Natural killer cell (primary cell): ENCODE data around the gene PRTN3. TPM values are rescaled to one million over a fixed set of nuclear protein-coding genes. Genes with fewer than 3 reads are reported as not detected.
"Not testable (repeated sequence)": the region's sequence is repeated elsewhere in the genome, so short reads cannot be mapped to it uniquely, and the experiment has no call there.

Experiments
- ATAC-seq, 3 donors: fragments of 150-1000 bp in 2 of 3; fragments of 200-7000 bp in 1 of 3; cut with Tn5 transposase; 1 replicate in 1 of 3; 2 replicates in 2 of 3; pipeline ENCODE4 v1.10.0; 2021; ENCODE audit warnings: mild to moderate bottlenecking in 2 of 3, moderate library complexity in 2 of 3
- DNase-seq, 2 donors: peaks; one replicate each; pipeline versions ENCODE4 v3.0.0 to v3.0.0-alpha.2; 2013 to 2021; ENCODE audit warnings: mixed read lengths in 1 of 2
- H3K27ac ChIP-seq: one replicate; pipeline ENCODE4 v1.5.1; 2013; ENCODE audit warnings: mild to moderate bottlenecking, low read length
- H3K27me3 ChIP-seq: one replicate; pipeline ENCODE4 v1.6.1; 2013; ENCODE audit warnings: low read length; ENCODE audit not compliant: control insufficient read depth, insufficient read depth
- H3K36me3 ChIP-seq: one replicate; pipeline ENCODE4 v1.6.1; 2013; ENCODE audit warnings: low read length; ENCODE audit not compliant: control insufficient read depth, insufficient read depth
- H3K4me1 ChIP-seq: one replicate; pipeline ENCODE4 v1.6.1; 2013; ENCODE audit warnings: low read length; ENCODE audit not compliant: control insufficient read depth, insufficient read depth
- H3K4me3 ChIP-seq: one replicate; pipeline ENCODE4 v1.5.1; 2013; ENCODE audit warnings: low read length
- H3K9me3 ChIP-seq: one replicate; pipeline ENCODE4 v1.6.1; 2013; ENCODE audit warnings: low read length; ENCODE audit not compliant: control insufficient read depth, insufficient read depth
- H3K27ac Mint-ChIP-seq, 2 donors: one replicate each; pipeline ENCODE4 v1.8.0; 2022; ENCODE audit warnings: mild to moderate bottlenecking in 2 of 2, mixed read lengths in 2 of 2, moderate library complexity in 1 of 2
- H3K27me3 Mint-ChIP-seq, 2 donors: one replicate each; pipeline ENCODE4 v1.8.0; 2022; ENCODE audit warnings: low read depth in 2 of 2, mixed read lengths in 2 of 2
- H3K36me3 Mint-ChIP-seq: one replicate; pipeline ENCODE4 v1.8.0; 2022; ENCODE audit warnings: mixed read lengths
- H3K4me1 Mint-ChIP-seq, 2 donors: one replicate each; pipeline ENCODE4 v1.8.0; 2022; ENCODE audit warnings: mixed read lengths in 2 of 2
- H3K4me3 Mint-ChIP-seq: one replicate; pipeline ENCODE4 v1.8.0; 2022; ENCODE audit warnings: mild to moderate bottlenecking, moderate library complexity, mixed read lengths
- H3K9me3 Mint-ChIP-seq, 2 donors: one replicate each; pipeline ENCODE4 v1.8.0; 2022; ENCODE audit warnings: mixed read lengths in 2 of 2
- WGBS: methylation state at CpG from one replicate; pipeline ENCODE4 v1.1.7; 2013; ENCODE audit warnings: missing lambda C conversion rate; ENCODE audit not compliant: insufficient coverage; 5-methylcytosine and 5-hydroxymethylcytosine counted together
- intact Hi-C: fragments of 100-400 bp; cut with micrococcal nuclease; formaldehyde crosslinking; loops from one replicate; pipeline ENCODE4 v1.14.2; 2022
- total RNA-seq, 4 donors: library from RNA; stranded (reverse); fragments of 120-200 nt in 1 of 4; gene quantifications; one replicate each; pipeline versions ENCODE4 v1.2.3 to v1.2.4, GENCODE V29; 2013 to 2022
- TF ChIP-seq, protein P1 (sequence below): fragments of 200-600 bp; IDR thresholded peaks from one replicate; pipeline ENCODE4 v1.8.0; 2022; ENCODE audit warnings: antibody characterized with exemption

Gene PRTN3
- total RNA-seq, 3 donors from 2014 or later (not counting 1 experiment from before 2014, with no cell fraction given), result 0.36 to 0.73 TPM; not detected in 1

- H3K4me3 Mint-ChIP-seq, result no peak overlapping the region
- peaks cover 17% of the 10 kb centered on the region for H3K27me3 ChIP-seq
- 49% methylated on average over 12 of the region's 12 CpGs for WGBS
- no peaks in the 10 kb centered on the region for H3K4me1 Mint-ChIP-seq
- intact Hi-C loops, result no loop called here
- H3K36me3 Mint-ChIP-seq, result no peaks in the 10 kb centered on the region
- H3K36me3 ChIP-seq, result no peaks in the 10 kb centered on the region
- no peak overlapping the region for H3K4me3 ChIP-seq
- no peak overlapping the region for H3K27ac ChIP-seq
- H3K27ac Mint-ChIP-seq, result no peak overlapping the region
- DNase-seq, result no peak
- peaks cover 6 to 19% of the 10 kb centered on the region in 2 donors for H3K27me3 Mint-ChIP-seq
- TF ChIP-seq, protein P1, sequence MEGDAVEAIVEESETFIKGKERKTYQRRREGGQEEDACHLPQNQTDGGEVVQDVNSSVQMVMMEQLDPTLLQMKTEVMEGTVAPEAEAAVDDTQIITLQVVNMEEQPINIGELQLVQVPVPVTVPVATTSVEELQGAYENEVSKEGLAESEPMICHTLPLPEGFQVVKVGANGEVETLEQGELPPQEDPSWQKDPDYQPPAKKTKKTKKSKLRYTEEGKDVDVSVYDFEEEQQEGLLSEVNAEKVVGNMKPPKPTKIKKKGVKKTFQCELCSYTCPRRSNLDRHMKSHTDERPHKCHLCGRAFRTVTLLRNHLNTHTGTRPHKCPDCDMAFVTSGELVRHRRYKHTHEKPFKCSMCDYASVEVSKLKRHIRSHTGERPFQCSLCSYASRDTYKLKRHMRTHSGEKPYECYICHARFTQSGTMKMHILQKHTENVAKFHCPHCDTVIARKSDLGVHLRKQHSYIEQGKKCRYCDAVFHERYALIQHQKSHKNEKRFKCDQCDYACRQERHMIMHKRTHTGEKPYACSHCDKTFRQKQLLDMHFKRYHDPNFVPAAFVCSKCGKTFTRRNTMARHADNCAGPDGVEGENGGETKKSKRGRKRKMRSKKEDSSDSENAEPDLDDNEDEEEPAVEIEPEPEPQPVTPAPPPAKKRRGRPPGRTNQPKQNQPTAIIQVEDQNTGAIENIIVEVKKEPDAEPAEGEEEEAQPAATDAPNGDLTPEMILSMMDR, result no peak
- H3K9me3 ChIP-seq, result no peaks in the 10 kb centered on the region
- H3K4me1 ChIP-seq, result peaks cover 5% of the 10 kb centered on the region
- no peaks in the 10 kb centered on the region for H3K9me3 Mint-ChIP-seq
- no peak for ATAC-seq
Measured at GRCh38 chr19:848386-848921, 7.7 kb downstream of the PRTN3 start.

DNA sequence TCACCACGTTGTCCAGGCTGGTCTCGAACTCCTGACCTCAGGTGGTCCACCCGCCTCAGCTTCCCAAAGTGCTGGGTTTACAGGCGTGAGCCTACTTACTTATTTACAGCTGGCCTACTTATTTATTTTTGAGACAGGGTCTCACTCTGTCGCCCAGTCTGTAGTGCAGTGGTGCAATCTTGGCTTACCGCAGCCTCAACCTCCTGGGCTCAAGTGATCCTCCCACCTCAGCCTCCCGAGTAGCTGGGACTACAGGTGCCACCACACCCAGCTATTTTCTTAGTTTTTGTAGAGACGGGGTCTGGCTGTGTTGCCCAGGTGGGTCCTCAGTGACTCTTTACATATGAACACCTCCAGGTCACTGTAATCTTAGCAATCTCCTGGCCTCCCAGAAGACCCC lies 8.4 kb downstream of the PRTN3 start:
- ATAC-seq, H3K9me3 Mint-ChIP-seq, H3K9me3 ChIP-seq, H3K27ac ChIP-seq, H3K36me3 Mint-ChIP-seq, DNase-seq, intact Hi-C loops, H3K36me3 ChIP-seq, H3K27ac Mint-ChIP-seq, H3K4me3 ChIP-seq, H3K4me3 Mint-ChIP-seq, H3K4me1 Mint-ChIP-seq, H3K4me1 ChIP-seq: not testable (repeated sequence)
- 84% methylated on average over 8 of the region's 8 CpGs for WGBS
- peaks cover 14% of the 10 kb centered on the region for H3K27me3 ChIP-seq
- peaks cover 6 to 19% of the 10 kb centered on the region in 2 donors for H3K27me3 Mint-ChIP-seq

DNA sequence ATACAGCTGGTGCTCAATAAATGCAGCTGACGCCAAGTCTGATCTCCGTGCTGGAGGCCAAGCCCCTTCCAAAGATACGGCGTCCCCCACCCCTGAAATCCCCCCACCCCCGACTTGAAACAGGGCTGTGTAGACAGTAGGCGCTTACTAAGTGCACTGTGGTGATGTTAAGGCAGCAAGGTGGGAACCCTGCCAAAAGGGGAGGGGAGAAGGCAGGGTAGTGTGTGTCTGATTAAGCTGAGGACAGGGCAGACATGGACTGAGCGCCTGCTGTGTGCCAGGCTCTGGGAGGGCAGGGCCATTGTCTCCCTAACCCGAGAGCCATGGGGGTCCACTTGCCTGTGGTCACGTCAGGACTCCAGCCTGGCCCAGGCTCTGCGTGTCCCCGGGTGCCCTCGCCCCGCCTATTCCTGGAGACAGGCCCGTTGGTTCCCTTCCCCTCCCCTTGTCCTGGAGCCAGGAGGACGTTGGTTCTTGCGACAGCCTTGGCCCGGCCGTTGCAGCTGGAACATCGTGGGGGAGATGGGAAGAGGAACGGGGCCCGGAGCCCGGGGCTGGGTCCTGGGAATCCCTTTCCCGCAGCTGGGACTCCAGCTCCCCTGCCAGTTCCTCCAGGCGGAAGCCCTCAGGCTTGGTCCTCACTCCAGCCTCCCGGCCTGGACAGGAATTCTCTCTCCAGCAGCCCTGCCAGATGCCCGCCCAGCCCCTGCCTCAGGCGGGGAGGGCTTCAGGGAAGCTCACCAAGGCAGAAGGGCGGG lies 9.6 kb downstream of the PRTN3 start:
- intact Hi-C loops, result no loop called here
- H3K27ac Mint-ChIP-seq, result no peak overlapping the region
- H3K4me1 Mint-ChIP-seq, result no peaks in the 10 kb centered on the region
- 30% methylated on average over 27 of the region's 28 CpGs for WGBS
- no peak overlapping the region for H3K4me3 ChIP-seq
- no peaks in the 10 kb centered on the region for H3K9me3 Mint-ChIP-seq
- no peak overlapping the region for H3K27ac ChIP-seq
- ATAC-seq (no peak), DNase-seq (no peak)
- TF ChIP-seq, protein P1, result no peak
- no peaks in the 10 kb centered on the region for H3K36me3 Mint-ChIP-seq
- H3K4me1 ChIP-seq, result no peaks in the 10 kb centered on the region
- no peak overlapping the region for H3K4me3 Mint-ChIP-seq
- no peaks in the 10 kb centered on the region for H3K36me3 ChIP-seq
- peaks cover 10% of the 10 kb centered on the region for H3K27me3 ChIP-seq
- H3K27me3 Mint-ChIP-seq, result peaks cover 6 to 14% of the 10 kb centered on the region in 2 donors
- no peaks in the 10 kb centered on the region for H3K9me3 ChIP-seq

DNA sequence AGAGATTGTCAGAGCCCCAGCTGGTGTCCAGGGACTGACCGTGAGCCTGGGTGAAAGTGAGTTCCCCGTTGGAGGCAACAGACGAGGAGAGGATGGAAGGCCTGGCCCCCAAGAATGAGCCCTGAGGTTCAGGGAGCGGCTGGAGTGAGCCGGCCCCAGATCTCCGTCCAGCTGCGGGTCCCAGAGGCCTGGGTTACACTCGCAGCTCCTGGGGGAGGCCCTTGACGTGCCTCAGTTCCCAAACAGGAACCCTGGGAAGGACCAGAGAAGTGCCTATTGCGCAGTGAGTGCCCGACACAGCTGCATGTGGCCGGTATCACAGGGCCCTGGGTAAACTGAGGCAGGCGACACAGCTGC lies 10.2 kb downstream of the PRTN3 start:
- Mint-ChIP-seq H3K4me1 (no peaks in the 10 kb centered on the region), H3K36me3 (no peaks in the 10 kb centered on the region), H3K27ac (no peak overlapping the region), H3K27me3 (peaks cover under 1 to 9% of the 10 kb centered on the region in 2 donors), H3K9me3 (no peaks in the 10 kb centered on the region), H3K4me3 (no peak overlapping the region)
- TF ChIP-seq, protein P1, result no peak
- Histone ChIP-seq H3K27me3 (peaks cover 6% of the 10 kb centered on the region), H3K4me1 (no peaks in the 10 kb centered on the region), H3K27ac (no peak overlapping the region), H3K36me3 (no peaks in the 10 kb centered on the region), H3K4me3 (no peak overlapping the region), H3K9me3 (no peaks in the 10 kb centered on the region)
- WGBS, result 68% methylated on average over 13 of the region's 13 CpGs
- intact Hi-C loops, result no loop called here
- ATAC-seq (no peak), DNase-seq (no peak)
